HAP-1 (cell line): Measurements from ENCODE around the gene ZNF654.

Experiments
- DNase-seq, 2 experiments: peaks; one replicate each; pipeline ENCODE4 v3.0.0-alpha.2; 2016 to 2020; ENCODE audit warnings: low spot score in 2 of 2
- H3K27me3 ChIP-seq: fragments of 250-450 bp; sonication (Bioruptor Pico); 2 replicates; pipeline ENCODE4 v1.5.1; 2020; ENCODE audit warnings: low read depth, mild to moderate bottlenecking, moderate library complexity
- H3K36me3 ChIP-seq: fragments of 250-450 bp; sonication (Bioruptor Pico); replicated peaks from 2 replicates; pipeline ENCODE4 v1.5.1; 2020; ENCODE audit warnings: mild to moderate bottlenecking
- H3K4me1 ChIP-seq: fragments of 250-450 bp; sonication (Bioruptor Pico); 2 replicates; pipeline ENCODE4 v1.5.1; 2020; ENCODE audit warnings: mild to moderate bottlenecking
- H3K4me3 ChIP-seq: fragments of 250-450 bp; sonication (Bioruptor Pico); 2 replicates; pipeline ENCODE4 v1.5.1; 2020; ENCODE audit warnings: mild to moderate bottlenecking, moderate library complexity
- H3K9me3 ChIP-seq: fragments of 250-450 bp; sonication (Bioruptor Pico); 2 replicates; pipeline ENCODE4 v1.5.1; 2020; ENCODE audit warnings: mild to moderate bottlenecking, moderate library complexity
- in situ Hi-C: fragments of 300-500 bp; cut with MboI; formaldehyde crosslinking; loops from 3 replicates; pipeline ENCODE4 v1.14.3; 2020; ENCODE audit warnings: low sequenced_read_pairs, inconsistent platforms, mixed read lengths

Gene ZNF654

DNA sequence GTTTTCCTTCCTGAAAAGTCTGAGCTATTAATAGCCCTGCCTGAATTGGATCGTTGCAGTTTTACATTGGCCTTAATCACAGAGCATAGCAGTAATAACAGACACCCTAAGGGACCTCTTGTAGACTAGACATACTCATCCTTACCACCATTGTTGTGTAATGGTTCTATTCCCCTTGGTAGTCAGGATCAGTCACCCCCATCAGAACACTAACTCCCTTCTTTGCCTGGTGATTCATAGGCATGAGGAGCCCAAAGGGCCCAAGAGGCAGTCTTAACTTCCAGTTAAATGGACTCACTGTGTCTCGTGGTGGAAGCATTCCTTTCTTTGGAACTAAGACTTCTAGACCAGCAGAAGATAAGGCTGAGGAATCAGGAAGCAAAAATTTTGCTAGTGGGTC is 20.5 kb upstream of the ZNF654 start:
- H3K36me3 ChIP-seq = no peaks in the 10 kb centered on the region
- no peaks in the 10 kb centered on the region for H3K4me1 ChIP-seq
- H3K9me3 ChIP-seq = no peaks in the 10 kb centered on the region
- H3K4me3 ChIP-seq = no peak overlapping the region
- H3K27me3 ChIP-seq = no peaks in the 10 kb centered on the region
- in situ Hi-C loops = no loop called here
- no peak for DNase-seq

DNA sequence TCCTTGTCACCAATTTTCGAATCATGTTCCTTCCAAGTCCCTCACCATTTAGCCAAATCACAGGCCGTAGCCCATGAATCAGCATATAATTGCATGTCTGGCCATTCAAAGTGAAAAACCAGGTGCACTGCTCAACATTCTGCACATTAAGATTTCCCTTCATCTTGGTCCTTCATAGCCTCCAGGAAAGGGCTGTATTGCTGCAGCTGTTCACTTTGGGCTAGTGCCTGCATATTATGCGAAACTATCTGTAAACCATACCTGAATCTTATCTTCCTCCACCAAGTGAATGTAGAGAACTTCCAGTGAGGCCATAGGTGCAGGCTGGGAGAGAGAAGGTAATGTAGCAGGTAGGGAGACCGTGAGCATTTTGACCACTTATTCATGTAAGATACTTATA is 18.5 kb upstream of the ZNF654 start:
- no peak overlapping the region for H3K4me3 ChIP-seq
- no peak for DNase-seq
- in situ Hi-C loops = no loop called here
- H3K36me3 ChIP-seq = no peaks in the 10 kb centered on the region
- no peaks in the 10 kb centered on the region for H3K9me3 ChIP-seq
- H3K27me3 ChIP-seq = no peaks in the 10 kb centered on the region
- no peaks in the 10 kb centered on the region for H3K4me1 ChIP-seq

DNA sequence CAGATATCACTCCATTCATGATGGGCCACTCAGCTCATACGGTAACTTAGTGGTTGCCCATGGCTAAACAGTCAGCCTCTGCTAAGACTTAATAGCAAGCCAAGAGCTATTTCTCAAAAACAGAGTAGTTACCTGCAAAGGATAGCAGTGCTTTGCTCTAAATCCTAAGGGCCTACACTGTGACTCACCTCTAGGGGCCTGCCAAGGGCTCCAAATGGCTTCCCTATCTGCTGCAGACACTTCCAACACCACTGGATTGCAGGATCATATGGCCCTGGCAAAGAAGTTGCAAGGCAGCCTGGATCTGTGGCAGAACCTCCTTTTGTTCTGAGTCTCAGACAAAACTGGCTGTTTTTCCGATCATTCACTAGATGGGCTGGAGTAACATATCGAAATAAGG is 18.1 kb upstream of the ZNF654 start:
- H3K9me3 ChIP-seq = no peaks in the 10 kb centered on the region
- H3K4me1 ChIP-seq = no peaks in the 10 kb centered on the region
- in situ Hi-C loops = no loop called here
- H3K27me3 ChIP-seq = no peaks in the 10 kb centered on the region
- DNase-seq = no peak
- H3K36me3 ChIP-seq = no peaks in the 10 kb centered on the region
- no peak overlapping the region for H3K4me3 ChIP-seq

DNA sequence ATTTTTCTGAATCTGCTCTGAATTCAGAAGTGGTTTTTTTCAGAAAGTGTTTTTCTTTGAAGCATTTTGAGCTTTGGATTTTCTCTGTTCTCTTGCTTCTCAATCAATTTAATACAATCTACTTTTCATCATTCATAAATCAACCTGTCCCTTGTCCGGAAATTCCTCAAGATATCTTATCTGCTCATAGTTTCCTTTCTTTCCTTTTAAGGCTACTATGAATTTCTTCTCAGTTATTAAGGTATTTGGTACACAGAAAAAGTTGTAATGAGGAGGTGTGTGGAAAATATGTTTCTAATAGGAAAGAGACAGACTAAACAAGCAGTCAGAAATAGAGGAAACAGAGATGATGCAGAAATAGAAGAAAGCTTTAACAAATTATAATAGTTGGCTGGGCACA is 14.6 kb upstream of the ZNF654 start:
- H3K4me3 ChIP-seq = no peak overlapping the region
- in situ Hi-C loops = no loop called here
- H3K36me3 ChIP-seq = no peaks in the 10 kb centered on the region

DNA sequence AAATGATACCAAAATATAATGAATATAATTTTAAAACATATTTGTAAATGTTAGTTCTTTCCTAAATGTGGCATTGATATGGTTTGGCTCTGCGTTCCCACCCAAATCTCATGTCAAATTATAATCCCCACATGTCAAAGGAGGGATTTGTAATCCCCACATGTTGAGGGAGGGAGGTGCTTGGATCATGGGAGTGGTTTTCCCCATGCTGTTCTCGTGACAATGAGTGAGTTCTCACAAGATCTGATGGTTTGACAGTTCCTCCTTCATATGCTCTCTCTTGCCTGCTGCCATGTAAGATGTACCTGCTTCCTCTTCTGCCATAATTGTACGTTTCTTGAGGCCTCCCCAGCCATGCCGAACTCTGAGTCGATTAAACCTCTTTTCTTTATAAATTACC is 12.3 kb upstream of the ZNF654 start:
- H3K4me1 ChIP-seq = no peaks in the 10 kb centered on the region
- no peaks in the 10 kb centered on the region for H3K9me3 ChIP-seq
- in situ Hi-C loops = no loop called here
- no peak for DNase-seq
- H3K36me3 ChIP-seq = no peaks in the 10 kb centered on the region
- no peaks in the 10 kb centered on the region for H3K27me3 ChIP-seq
- H3K4me3 ChIP-seq = no peak overlapping the region

More for the DNA sequence above, 14.6 kb upstream of the ZNF654 start:
- Histone ChIP-seq H3K4me1 (no peaks in the 10 kb centered on the region), H3K9me3 (no peaks in the 10 kb centered on the region), H3K27me3 (no peaks in the 10 kb centered on the region)
- DNase-seq = no peak

DNA sequence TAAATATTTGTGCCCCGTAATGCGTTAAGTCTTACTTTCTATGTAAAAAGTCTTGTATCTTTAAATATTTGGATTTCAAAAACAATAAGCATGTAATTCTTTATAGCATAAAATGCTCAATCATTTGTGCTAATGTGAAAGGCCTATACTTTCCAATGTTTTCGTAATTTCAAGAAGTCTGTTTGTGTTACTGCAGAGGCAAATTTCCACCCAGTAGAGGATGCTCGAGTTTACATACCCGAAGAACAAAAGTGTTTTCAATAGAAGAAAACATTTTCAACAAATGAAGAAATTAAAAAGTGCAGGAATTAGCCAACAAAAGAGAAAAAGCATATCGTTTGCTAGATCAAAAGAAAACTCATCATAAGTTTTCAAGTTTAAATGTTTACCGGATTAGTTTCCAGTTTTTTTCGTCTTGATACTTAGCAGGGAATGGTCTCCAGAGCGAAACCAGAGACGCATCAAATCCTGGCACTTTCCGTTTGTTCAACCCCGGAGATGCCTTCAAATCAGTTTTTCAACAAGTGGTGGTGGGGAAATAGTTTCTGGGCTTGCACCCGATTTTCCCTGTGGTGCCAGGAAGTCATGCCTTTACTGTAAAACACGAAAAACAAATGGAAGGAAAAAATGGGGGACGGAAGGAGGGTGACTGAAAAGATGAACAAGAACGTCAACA is 1.3 kb upstream of the ZNF654 start:
- Histone ChIP-seq H3K4me1 (peaks cover 17% of the 10 kb centered on the region; the same call in 1 of the 2 replicates), H3K9me3 (no peaks in the 10 kb centered on the region), H3K4me3 (peak overlapping the region; percentile 94), H3K27me3 (no peaks in the 10 kb centered on the region), H3K36me3 (peaks cover 22% of the 10 kb centered on the region)
- DNase-seq = no peak
- in situ Hi-C loops = no loop called here

DNA sequence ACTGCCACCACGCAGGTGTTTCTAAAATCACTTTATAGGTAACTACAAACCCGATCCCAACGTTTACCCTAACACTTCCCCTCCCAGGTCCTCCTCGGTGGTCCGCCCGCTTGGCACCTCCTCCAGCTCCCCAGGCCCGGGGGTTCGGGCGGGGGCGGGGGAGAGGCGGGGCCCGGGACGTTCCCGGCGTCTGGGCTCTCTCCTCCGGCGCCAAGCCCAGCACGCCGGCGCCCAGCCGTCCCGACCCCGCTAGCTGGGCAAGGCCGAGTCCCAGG is 812 bp upstream of the ZNF654 start:
- Histone ChIP-seq H3K27me3 (no peaks in the 10 kb centered on the region), H3K36me3 (peaks cover 22% of the 10 kb centered on the region), H3K9me3 (no peaks in the 10 kb centered on the region), H3K4me1 (peaks cover 17% of the 10 kb centered on the region; the same call in 1 of the 2 replicates), H3K4me3 (peak overlapping the region; percentile 94)
- in situ Hi-C loops = no loop called here
- DNase-seq = no peak

DNA sequence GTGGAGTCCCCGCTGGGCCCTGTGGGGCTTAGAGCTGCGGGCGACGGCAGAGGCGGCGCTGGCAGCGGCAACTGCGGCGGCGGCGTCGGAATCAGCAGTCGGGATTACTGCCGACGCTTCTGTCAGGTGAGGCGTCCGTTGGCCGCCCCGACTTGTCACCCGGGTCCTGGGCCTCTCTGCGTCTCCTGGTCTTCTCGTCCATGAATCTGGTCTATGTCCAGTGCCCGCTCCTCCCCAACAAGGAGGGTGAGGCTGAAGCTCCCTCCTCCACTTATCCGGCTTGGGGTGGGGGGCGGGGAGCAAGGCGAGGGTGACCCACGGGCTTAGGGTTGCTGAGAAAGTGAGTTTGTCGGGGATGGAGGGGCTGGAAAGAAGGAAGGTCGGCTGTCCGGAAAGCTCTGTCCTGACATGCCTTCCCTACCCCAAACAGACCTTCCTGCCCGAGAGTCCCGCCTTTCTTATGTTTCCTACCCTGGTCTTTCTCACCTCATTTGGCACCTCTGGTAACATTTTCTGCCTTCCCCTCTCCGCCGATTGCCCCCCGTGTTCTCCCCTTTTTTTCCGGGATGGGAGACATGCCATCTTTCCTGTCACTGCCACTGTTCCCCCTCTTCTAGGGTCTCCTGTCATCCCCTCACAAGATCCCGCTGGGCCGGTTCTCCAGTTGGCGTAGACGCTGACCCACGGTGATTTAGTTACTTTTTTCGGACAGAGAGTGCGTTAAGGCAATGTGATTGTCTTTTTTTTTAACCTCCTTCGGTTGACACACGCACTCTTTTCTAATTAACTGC is 520 bp downstream of the ZNF654 start:
- DNase-seq = peak in 1 of 2 experiments; percentile 13
- Histone ChIP-seq H3K27me3 (no peaks in the 10 kb centered on the region), H3K4me1 (peaks cover 17% of the 10 kb centered on the region; the same call in 1 of the 2 replicates), H3K36me3 (peaks cover 21% of the 10 kb centered on the region), H3K4me3 (peak overlapping the region; percentile 94), H3K9me3 (no peaks in the 10 kb centered on the region)
- in situ Hi-C loops = no loop called here

DNA sequence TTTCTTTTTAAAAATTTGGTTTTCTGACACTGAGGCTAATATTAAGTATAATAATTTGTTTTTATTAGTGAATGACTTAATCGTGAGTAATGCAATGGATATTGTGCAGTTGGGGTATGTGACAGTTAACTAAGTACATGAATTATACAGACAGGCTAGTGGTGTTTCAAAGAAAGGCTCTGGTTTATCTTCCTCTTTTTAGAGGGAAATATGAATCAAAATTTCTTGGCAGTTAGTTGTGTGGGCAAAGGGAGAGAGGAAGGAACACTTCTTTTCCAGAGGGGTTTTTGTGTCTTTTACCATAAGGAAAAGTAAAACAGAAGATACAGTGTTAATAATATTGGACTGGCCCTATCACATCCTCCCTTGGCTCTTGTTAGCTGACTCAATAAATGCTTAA is 2.7 kb downstream of the ZNF654 start:
- Histone ChIP-seq H3K36me3 (0 out of 2 replicates have a peak, but pooled peaks cover 4% of the 10 kb centered on the region), H3K4me1 (peaks cover 17% of the 10 kb centered on the region; the same call in 1 of the 2 replicates), H3K27me3 (no peaks in the 10 kb centered on the region), H3K9me3 (no peaks in the 10 kb centered on the region), H3K4me3 (no peak overlapping the region)
- in situ Hi-C loops = no loop called here
- no peak for DNase-seq

DNA sequence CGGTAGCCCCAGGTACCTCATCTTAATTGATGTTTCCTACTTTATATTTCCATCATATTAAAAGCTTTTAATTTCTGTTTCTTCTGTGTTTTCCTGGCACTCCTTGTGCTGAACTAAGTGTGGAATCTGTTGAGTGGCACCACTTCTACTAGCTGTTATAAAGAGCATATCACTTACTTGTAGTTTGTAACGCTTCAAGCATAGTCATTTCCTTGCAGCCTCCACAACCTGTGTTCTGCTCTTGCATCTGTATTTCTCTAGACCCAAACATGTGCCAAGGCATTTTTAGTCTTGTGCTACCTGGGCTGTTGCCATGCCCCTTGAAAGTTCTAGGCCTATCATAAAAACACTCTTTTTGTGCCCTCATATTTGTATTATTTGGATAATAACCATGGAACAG is 16.0 kb downstream of the ZNF654 start:
- in situ Hi-C loops = no loop called here
- DNase-seq = no peak
- H3K36me3 ChIP-seq = no peaks in the 10 kb centered on the region
- H3K4me1 ChIP-seq = peaks cover 7% of the 10 kb centered on the region
- H3K9me3 ChIP-seq = no peaks in the 10 kb centered on the region
- no peaks in the 10 kb centered on the region for H3K27me3 ChIP-seq
- H3K4me3 ChIP-seq = no peak overlapping the region

DNA sequence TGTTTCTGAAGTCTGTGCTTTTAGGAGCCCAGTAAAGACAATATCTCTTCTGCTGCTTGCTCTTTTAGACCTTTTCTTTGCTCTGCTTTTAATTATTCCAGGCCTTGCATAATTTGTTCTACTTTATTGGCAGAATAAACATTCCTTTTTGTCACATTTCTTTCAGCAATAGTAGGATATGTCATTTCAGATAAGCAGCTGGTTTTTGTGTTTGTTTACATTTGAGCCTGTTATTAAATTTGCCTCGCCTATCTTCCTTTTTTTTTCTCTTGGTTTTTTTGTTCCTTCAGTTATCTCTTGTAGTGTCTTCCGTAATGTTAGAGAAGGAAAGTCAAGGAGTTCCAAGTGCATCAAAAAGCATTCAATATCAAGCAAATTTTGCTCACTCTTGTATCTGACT is 16.4 kb downstream of the ZNF654 start:
- no peaks in the 10 kb centered on the region for H3K27me3 ChIP-seq
- no peak for DNase-seq
- in situ Hi-C loops = no loop called here

DNA sequence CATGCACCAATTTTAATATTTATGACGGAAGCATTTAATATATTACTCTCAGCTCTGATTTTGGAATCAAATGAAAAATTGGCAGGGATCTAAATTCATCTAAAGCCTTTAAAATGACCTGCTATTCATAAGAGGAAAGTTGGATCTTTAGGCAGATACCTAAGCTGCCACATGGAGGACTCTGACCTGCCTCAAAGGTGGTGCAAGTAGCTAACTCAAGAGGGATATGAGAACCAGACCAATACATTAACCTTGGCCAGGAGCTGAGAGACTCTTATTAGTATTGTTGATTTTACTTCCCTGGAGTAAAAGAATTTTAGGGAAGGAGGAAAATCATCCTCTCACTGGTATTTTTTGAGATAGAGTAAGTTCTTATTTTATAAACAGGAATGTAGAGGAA is 17.7 kb downstream of the ZNF654 start:
- in situ Hi-C loops = no loop called here
- H3K4me3 ChIP-seq = no peak overlapping the region
- peaks cover 7% of the 10 kb centered on the region for H3K4me1 ChIP-seq
- DNase-seq = no peak
- no peaks in the 10 kb centered on the region for H3K36me3 ChIP-seq
- H3K9me3 ChIP-seq = no peaks in the 10 kb centered on the region
- no peaks in the 10 kb centered on the region for H3K27me3 ChIP-seq

More for the DNA sequence above, 16.4 kb downstream of the ZNF654 start:
- no peaks in the 10 kb centered on the region for H3K36me3 ChIP-seq
- no peaks in the 10 kb centered on the region for H3K9me3 ChIP-seq
- no peak overlapping the region for H3K4me3 ChIP-seq
- peaks cover 7% of the 10 kb centered on the region for H3K4me1 ChIP-seq

DNA sequence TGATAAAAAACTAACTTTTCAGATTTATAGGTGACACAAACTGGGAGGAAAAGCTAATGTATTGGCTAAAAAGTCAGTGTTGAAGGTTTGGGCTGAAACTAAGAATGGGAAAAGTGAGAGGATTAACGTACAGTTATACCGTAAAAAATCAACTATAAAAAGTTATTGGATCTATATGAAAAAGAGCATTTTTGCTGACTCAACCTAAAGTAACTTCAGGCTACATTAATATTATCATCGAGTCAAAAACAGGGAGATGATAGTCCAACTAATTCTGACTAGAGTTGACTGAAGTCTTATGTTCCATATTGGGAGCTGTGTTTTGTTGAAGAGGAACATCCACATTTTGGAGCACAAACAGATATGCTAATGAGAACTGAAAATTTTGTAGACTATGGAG is 19.9 kb downstream of the ZNF654 start:
- Histone ChIP-seq H3K4me1 (peaks cover 7% of the 10 kb centered on the region), H3K4me3 (no peak overlapping the region), H3K9me3 (no peaks in the 10 kb centered on the region), H3K36me3 (no peaks in the 10 kb centered on the region), H3K27me3 (no peaks in the 10 kb centered on the region)
- DNase-seq = no peak
- in situ Hi-C loops = no loop called here

DNA sequence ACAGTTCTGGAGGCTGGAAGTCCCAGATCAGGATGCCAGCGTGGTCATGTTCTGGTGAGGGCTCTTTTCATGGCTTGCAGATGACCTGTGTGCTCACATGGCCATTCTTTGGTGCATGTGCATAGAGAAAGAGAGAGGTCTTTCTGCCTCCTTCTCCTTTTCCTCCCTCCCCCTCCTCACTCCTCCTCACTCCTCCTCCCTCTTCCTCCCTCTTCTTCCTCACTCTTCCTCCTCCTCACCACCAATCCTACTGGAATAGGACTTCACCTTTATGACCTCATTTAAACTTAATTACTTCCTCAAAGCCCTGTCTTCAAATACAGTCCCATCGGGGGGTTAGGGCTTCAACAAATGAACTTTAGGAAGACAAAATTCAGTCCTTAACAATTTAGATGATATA is 23.8 kb downstream of the ZNF654 start:
- in situ Hi-C loops = no loop called here
- no peaks in the 10 kb centered on the region for H3K9me3 ChIP-seq
- H3K27me3 ChIP-seq = no peaks in the 10 kb centered on the region
- no peak overlapping the region for H3K4me3 ChIP-seq
- DNase-seq = no peak
- H3K4me1 ChIP-seq = peaks cover 5% of the 10 kb centered on the region
- 0 out of 2 replicates have a peak, but pooled peaks cover 5% of the 10 kb centered on the region for H3K36me3 ChIP-seq
